Endometrial microvascular endothelial cells (primary cell): ENCODE data around the gene TMIGD3. TPM values are rescaled to one million over a fixed set of nuclear protein-coding genes. Genes with fewer than 3 reads are reported as not detected.

Experiments
- in situ Hi-C: cut with HindIII; loops from 2 replicates; pipeline ENCODE4 v1.10.0; 2017; ENCODE audit warnings: low sequenced_read_pairs, low pct_unique_long_range_greater_than_20kb; ENCODE audit errors: inconsistent ontology term
- total RNA-seq: library from RNA; depleted of rRNA; stranded (reverse); fragments of >200 nt; gene quantifications from one replicate; pipeline ENCODE4 v1.2.3, GENCODE V29; 2015; ENCODE audit errors: inconsistent ontology term

The TMIGD3 gene
- total RNA-seq, 1 donor from 2014 or later = not detected

DNA sequence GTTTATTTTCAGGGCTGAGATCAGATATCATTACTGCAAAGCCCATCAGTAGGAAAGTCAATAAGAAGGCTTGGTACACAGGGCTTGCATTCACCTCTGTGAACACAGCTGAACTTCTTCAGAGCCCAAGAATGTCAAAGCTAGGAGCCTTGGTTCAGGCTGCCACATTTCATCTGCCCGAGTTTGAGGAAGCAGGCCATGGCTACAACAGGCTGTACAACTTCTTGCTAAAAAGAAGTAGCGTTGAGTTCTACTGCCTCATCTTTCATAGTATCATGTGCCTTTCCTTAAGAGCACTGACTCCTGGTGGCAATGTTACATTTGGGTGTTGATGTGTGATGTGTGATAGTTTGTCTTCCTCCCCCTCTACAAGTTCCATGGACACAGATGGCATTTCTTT is 19.6 kb downstream of the TMIGD3 start:
- in situ Hi-C loops = loop anchor here (25.0 kb wide), 1 partner anchor 278 kb away; the partner anchor contains the start of gene DDX20

DNA sequence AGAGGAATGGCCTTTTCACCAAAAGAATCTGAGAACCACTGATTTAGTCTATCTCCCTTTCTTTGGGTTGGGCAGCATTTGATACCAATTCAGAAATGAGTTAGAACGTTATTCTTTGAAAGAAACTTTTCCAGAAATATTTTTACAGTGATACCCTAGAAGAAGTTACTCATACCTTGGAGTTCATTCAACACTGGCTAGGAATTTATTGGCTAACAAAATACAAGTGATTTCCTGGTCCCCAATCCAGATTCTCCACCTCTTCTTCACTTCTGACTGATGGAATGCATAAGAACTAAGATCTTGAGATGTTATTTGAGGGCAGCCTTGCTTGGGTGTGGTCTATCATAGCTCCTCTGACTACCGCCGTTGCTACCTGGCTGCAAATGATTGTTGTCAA is 20.3 kb downstream of the TMIGD3 start:
- in situ Hi-C loops = loop anchor here (25.0 kb wide), 1 partner anchor 279 kb away; the partner anchor contains the start of gene DDX20

DNA sequence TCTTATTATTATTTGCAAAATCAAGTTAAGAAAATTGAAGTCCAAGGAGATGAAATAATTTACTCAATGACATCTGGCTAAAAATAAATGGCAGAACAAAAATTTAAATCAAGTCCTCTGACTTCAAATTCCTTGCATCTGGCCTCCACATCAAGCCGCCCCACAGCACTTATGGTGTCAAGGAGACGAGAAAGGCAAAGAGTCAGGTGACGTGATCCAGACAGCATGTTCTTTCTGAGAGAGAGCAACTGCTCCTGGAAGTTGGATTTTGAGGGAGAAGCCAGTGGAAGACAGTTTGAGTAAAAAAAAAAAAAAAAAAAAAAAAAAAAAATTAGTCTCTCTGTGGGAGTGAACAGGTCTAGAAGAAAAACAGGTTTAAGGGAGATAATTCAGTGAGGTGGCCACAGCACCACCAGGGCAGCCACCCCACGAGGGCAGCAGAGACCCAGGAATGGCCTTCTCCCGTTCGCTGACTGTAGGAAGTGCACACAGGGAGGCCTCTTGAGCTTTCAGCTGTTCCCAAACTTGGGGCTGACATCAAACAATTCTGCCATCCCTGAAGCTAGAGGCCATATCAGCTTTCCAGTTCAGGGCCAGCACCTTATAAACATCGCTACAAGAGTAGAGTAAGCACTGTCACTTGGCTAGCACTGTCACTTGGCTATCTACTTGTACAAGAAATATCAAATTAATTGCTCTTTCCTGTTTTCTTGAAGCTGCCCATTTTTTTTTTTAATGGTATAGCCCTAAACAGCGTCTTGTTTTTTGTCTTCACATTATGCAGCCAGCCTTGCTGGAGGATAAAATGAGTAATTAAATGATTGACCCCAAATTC is 21.8 kb downstream of the TMIGD3 start:
- in situ Hi-C loops = loop anchor here (25.0 kb wide), 1 partner anchor 281 kb away; the partner anchor contains the start of gene DDX20

DNA sequence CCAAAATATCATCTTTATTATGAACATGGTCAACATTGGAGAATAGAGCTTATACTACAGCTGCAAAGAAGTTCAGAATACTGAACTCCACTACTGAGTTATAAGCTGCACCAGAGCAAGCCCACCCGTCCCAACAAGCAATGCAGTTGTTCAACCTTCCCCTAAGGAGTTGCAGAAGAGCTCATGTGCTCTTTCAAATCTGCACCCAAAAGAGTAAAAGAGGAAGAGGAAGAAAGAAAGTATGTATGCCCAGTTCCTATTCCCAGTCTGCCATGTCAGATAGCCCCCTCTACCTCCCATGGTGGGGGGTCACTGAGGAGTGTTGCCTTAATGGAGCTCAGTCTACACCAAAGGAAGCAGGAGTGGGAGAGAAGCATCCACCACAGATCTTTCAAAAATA is 22.8 kb downstream of the TMIGD3 start:
- in situ Hi-C loops = loop anchor here (25.0 kb wide), 1 partner anchor 282 kb away; the partner anchor contains the start of gene DDX20

DNA sequence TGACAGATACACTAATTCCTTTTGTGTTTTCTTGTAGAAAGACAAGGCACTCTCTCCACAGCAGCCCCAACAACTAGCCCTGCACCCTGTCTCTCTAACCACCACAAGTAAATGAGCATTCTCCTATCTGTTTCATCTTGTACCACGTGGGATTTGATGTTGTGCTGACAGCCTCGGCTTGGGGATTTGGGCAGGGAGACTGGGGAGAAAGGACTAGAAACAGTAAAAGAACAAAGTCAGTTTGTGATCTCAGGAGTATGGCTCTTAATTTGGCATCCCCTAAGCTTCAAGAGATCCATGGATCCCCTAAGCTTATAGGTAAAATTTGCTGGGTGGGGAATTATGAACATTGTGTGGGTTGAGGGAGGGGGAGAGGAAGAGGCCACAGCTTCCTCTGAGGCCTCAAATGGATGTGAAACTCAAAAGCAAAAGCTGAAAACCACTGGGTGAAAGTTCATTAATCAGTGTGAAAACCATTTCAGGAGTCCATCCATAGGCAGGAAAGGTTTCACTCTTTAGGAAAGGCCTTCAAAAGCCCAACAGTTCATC is 26.6 kb downstream of the TMIGD3 start:
- in situ Hi-C loops = loop anchor here (25.0 kb wide), 1 partner anchor 285 kb away; the partner anchor contains the start of gene DDX20

DNA sequence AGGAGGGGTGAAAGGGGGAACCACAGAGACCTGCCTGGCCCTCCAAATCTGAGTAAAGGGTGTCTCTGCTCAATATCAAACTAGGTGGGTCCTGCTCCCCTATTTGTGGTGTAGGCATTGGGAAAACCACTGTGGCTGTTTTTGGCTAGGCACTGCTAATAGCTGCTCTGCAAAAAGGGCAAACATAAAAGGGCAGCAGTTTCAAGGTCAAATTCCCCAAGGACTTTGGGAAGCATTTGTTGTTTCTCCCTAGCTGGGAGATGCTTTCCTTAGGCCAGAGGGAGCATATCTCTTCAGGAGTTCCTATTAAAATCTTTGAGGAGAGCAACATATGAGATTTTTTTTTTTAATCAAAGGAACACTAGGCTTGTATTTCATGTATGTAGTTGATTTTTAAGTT is 27.2 kb downstream of the TMIGD3 start:
- in situ Hi-C loops = loop anchor here (25.0 kb wide), 1 partner anchor 286 kb away; the partner anchor contains the start of gene DDX20

DNA sequence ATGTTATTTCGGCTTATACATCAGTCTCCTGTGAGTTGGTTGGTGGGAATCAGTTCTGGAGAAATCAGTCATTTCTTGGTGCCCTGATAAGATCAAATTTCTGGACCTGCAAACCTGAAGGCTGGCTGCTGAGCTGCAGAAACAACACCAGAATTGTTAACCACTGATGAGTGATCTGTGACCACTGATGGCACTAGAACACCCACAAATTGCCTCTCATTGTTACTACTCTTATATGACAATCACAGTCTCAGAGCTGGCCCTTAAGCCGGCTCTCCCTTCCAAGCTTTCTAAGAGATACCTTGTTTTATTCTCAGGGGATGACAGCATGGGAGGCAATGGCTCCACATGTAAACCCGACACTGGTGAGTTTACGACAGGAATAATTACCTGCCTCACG is 27.7 kb downstream of the TMIGD3 start:
- in situ Hi-C loops = loop anchor here (25.0 kb wide), 1 partner anchor 287 kb away; the partner anchor contains the start of gene DDX20

DNA sequence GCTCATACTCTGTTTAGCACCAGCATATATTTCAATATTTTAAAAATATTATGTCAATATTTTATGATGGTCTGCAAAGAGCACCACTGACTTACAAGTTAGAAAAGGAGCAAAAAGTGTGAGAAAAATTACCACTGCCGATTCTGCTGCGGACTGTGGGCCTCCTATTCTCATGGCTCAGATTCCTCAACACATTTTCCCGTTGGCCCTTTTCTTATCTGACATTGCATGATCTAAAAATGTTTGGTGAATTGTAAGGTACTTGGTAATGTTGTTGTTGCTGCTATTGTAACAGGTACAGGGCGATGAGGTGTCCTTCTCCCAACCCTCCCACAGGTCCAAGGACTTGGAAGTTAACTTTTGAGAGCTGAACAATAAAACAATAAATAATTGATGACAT is 28.9 kb downstream of the TMIGD3 start:
- in situ Hi-C loops = no loop called here

DNA sequence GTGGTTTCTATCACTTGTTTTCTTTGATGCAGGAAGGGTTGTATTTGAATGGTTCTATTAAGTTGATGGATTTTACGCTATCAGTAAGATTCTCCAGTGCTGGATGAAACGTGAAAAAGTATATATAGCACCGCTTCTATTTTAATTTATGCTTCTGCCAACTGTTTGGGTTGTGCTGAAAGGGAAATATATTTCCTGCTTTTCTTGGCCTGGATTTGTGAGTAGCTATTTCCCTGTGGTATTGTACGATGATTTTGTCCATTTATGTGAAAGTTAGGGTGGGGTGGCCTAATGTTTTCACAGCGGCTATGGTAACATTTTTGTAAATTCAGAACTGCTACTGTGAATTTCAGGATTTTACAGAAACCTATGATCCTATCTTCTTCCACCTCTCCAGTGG is 29.3 kb downstream of the TMIGD3 start:
- in situ Hi-C loops = no loop called here

DNA sequence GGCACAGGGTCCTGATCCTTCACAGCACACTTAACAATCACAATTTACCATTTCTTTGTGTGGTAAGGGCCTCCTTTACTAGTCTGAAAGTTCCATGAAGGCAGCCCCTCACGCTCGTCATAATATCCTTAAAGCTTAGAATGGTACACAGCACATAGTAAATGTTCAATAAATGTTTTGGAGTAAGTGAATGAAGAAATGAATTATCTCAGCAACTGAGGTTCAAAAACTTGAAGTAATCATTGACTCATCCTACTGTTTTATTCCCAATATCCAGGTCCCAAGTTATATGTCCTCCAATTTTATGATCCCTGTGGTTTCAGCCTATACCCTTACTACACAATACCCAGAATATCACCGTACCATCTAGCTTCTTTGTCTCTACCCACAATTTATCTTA is 31.9 kb downstream of the TMIGD3 start:
- in situ Hi-C loops = no loop called here

DNA sequence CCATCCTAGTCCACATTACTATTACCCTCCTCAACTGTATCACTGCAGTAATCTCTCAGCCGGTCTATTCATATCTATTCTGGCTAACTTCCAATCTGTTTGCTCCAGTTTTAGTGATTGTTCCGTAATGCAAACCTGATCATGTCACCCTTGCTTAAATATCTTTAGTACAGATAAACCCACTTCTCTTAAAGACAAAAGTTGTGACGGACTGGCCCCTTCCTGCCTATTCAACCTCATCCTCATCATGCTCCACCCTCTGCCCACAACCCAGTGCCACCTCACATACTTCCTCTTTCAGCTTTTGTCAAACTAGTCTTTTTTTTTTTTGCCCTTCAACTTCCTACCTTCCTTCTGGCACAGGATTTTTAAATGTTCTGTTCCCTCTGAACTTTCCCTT is 32.4 kb downstream of the TMIGD3 start:
- in situ Hi-C loops = no loop called here

DNA sequence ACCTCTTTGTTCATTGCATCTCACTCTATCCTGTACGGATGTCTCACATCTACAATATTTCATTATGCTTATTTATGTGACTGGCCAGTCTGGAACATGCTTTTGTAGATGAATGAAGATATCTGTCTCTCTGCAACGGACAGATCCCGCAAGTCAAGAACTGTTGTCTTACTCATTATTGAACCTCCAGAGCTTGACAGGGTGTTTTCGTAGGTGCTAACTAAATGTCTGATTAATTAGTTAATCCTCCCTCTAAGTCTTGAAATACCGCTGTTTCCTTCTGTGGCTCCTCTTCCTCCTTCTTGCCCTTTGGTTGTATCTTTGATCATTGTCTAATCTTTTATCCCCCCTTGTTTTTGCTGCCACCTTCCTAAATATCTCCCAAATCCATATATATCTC is 32.8 kb downstream of the TMIGD3 start:
- in situ Hi-C loops = no loop called here

DNA sequence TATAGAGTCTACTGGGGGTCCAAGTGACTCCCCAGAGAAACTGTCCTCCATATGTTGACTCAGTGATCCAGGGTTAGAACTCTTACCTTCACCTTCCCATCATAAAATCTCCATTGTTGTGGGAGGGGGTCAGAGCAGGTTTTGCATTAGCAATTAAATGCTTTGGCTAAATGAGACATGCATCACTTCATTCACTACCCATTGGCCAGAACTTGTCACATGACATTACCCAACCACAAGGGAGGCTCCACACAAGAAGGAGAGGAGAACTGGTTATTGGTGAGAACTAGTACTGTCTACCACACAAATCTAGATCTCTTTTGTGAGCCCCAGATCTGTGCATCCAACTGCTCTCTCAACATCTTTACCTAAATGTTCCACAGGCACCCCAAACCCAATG is 33.9 kb downstream of the TMIGD3 start:
- in situ Hi-C loops = no loop called here

DNA sequence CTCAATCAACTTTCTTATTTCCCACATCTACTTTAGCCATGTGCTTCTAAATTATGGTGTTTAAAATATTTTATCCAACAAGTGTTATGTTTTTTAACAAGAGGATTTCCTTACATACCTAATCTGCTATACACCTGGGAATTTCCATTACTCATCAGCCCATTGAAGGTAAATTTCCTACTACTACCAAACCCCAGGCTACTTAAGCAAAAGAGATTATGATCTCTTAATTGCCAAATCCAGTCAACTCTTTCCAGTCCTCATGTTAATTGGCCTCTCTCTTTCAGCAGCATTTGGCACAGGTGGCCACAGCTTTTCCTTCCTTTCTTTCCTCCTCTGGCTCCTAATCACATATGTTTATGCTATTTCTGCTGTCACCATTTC is 34.7 kb downstream of the TMIGD3 start:
- in situ Hi-C loops = no loop called here

DNA sequence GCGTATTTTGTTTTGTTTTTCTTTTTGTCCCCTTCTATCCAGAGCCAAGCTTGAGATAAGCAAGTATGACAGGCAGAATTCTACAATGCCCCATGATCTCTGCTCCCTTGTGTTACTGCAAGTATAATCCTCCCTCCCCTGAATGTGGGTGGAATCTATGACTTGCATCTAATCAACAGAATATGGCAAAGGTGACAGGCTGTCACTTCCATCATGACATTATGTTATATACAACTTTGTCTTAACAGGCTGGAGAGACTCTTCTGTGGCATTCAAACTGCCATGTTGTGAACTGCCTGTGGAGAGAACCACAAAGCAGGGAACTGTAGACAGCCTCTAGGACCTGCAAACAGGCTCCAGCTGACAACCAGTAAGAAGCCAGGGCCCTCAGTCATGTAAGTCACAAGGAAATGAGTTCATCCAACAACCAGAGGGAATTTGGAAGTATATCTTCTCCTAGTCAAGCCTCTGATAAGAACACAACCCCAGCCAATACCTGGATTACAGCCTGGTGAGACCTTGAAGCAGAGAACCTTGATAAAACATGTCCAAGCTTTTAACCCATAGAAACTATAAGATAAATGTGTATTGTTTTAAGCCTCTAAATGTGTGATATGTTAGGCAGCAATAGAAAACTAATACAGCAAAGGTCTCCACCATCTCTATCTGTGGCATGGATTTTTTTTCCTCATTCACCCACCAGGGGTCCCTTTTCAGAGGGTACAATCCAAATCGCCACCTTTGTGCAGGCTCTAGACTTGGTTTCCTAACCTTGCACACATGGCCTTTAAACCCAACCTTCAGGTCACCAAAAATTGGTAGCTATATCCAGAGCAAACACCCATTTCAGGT is 35.3 kb downstream of the TMIGD3 start:
- in situ Hi-C loops = no loop called here

DNA sequence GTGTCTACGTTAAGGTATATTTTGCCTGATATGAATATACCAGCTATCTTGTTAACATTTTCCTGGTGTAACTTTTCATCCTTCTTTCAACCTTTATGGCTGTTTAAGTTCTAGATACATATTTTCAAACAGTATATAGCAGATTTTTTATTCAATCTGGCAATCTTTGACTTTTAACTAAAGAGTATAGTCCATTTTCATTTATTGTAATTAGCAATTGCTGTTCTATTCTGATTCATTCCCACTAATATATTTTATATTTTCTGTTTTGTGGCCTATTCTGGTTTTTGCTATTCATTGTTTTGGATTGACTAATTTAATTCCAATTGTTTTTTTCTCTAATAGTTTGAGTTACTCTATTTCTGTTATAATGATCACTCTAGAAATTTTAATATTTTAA is 37.0 kb downstream of the TMIGD3 start:
- in situ Hi-C loops = no loop called here

DNA sequence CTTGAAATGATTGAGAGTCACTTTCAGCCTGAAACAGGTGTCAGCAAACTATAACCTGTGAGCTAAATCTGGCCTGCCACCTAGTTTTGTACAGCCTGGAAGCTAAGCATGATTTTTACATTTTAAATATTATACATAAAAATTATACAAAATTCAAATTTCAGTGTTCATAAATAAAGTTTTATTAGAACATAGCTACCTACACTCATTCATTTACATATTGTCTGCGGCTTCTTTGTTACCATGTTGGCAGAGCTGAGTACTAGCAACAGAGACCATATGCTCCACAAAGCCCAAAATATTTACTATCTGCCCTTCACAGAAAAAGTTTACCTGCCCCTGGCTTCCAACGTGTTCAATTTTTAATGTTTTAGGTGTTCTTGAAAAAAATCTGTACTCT is 37.7 kb downstream of the TMIGD3 start:
- in situ Hi-C loops = no loop called here

DNA sequence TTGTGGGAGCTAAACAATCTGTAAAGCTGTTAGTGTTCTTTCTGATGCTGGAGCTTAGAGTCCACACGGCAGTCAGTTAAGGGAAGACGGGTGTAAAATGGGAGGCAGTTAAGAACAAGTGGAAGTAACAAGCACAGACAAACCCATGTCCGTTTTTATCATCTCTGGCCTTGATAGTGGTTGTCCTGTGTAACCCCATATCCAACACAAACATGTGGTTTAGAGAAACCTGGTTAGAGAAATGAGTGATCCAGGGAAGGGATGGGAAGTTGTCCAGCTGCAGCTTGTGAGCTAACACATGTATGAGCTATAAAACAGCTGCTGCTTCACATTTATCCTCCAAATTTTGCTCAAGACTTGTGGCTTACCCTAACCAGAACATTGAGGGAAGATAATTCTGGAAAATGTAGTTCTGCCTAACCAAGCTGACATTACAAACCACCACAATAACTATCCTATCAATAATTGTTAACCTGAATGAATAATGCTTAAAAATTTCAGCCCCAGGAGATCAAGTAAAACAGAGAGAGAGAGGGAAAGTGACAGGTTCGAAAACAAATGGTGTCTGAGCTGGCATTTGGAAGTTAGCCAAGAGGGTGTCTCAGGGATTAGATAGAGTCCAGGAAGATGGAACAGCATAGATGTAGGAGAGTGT is 40.3 kb downstream of the TMIGD3 start:
- in situ Hi-C loops = no loop called here
